ENCODE measurements around the gene FTO.

FTO gene

GRCh38 chr16:54174750-54175149 lies 470.8 kb downstream of the FTO start:
- TF ChIP-seq CTCF (IDR thresholded peaks at IDR 0.05; ENCODE audit: low read depth, low read length), result no peak
- DNase-seq (ENCODE audit: extremely low read depth, low read depth), result no peak

GRCh38 chr16:54175169-54175551 lies 471.2 kb downstream of the FTO start:
- no peak for TF ChIP-seq CTCF (IDR thresholded peaks at IDR 0.05; ENCODE audit: low read depth, low read length)
- DNase-seq (ENCODE audit: extremely low read depth, low read depth), result no peak

- DNase-seq (ENCODE audit: extremely low read depth, low read depth), result no peak
- no peak for TF ChIP-seq CTCF (IDR thresholded peaks at IDR 0.05; ENCODE audit: low read depth, low read length)
Measured at GRCh38 chr16:54175552-54176375, 471.8 kb downstream of the FTO start.

- no peak for TF ChIP-seq CTCF (IDR thresholded peaks at IDR 0.05; ENCODE audit: low read depth, low read length)
- no peak for DNase-seq (ENCODE audit: extremely low read depth, low read depth)
Measured at GRCh38 chr16:54176376-54176901, 472.5 kb downstream of the FTO start.

- DNase-seq (ENCODE audit: extremely low read depth, low read depth), result no peak
- TF ChIP-seq CTCF (IDR thresholded peaks at IDR 0.05; ENCODE audit: low read depth, low read length), result no peak
Measured at GRCh38 chr16:54177052-54177861, 473.3 kb downstream of the FTO start.

GRCh38 chr16:54177862-54178477 lies 474.0 kb downstream of the FTO start:
- TF ChIP-seq CTCF (IDR thresholded peaks at IDR 0.05; ENCODE audit: low read depth, low read length), result no peak
- DNase-seq (ENCODE audit: extremely low read depth, low read depth), result no peak
